Thyroid gland (tissue), 4 donors: ENCODE data around the gene SPACA5.

Source experiments
- POLR2A ChIP-seq, 2 donors: fragments of 450-650 bp; IDR thresholded peaks; one replicate each; pipeline ENCODE4 v1.6.1; 2017; ENCODE audit warnings: antibody characterized with exemption in 2 of 2, mild to moderate bottlenecking in 2 of 2, moderate library complexity in 1 of 2
- TF ChIP-seq, protein P1 (sequence below), 6 experiments: fragments of 200-600 bp in 3 of 6; fragments of 450-650 bp in 3 of 6; sonication (generic) in 3 of 6; IDR thresholded peaks; one replicate each; pipeline ENCODE4 v1.5.1; 2016 to 2019; ENCODE audit warnings: antibody characterized with exemption in 6 of 6, mild to moderate bottlenecking in 2 of 6, inconsistent platforms in 1 of 6, moderate library complexity in 1 of 6

GRCh38 chrX:48045410-48046311 lies 38.9 kb downstream of the SPACA5 start:
- TF ChIP-seq, protein P1, sequence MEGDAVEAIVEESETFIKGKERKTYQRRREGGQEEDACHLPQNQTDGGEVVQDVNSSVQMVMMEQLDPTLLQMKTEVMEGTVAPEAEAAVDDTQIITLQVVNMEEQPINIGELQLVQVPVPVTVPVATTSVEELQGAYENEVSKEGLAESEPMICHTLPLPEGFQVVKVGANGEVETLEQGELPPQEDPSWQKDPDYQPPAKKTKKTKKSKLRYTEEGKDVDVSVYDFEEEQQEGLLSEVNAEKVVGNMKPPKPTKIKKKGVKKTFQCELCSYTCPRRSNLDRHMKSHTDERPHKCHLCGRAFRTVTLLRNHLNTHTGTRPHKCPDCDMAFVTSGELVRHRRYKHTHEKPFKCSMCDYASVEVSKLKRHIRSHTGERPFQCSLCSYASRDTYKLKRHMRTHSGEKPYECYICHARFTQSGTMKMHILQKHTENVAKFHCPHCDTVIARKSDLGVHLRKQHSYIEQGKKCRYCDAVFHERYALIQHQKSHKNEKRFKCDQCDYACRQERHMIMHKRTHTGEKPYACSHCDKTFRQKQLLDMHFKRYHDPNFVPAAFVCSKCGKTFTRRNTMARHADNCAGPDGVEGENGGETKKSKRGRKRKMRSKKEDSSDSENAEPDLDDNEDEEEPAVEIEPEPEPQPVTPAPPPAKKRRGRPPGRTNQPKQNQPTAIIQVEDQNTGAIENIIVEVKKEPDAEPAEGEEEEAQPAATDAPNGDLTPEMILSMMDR (IDR thresholded peaks at IDR 0.05) = no peak
- no peak for TF ChIP-seq POLR2A (IDR thresholded peaks at IDR 0.05)
